ENCODE results near the gene SUPT7L. TPM values are rescaled to one million over a fixed set of nuclear protein-coding genes. Genes with fewer than 3 reads are reported as not detected.

Gene SUPT7L, protein sequence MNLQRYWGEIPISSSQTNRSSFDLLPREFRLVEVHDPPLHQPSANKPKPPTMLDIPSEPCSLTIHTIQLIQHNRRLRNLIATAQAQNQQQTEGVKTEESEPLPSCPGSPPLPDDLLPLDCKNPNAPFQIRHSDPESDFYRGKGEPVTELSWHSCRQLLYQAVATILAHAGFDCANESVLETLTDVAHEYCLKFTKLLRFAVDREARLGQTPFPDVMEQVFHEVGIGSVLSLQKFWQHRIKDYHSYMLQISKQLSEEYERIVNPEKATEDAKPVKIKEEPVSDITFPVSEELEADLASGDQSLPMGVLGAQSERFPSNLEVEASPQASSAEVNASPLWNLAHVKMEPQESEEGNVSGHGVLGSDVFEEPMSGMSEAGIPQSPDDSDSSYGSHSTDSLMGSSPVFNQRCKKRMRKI
- 25.8 TPM for total RNA-seq
- polyA plus RNA-seq (ENCODE audit: insufficient read depth in 1 of 8, insufficient read length in 8 of 8, low replicate concordance in 1 of 8), result 10 to 100 TPM; 25.1 to 36.6 (median 30.4) TPM
- long read RNA-seq, donor 1, partial matches to known transcripts, result 5 of 7 reads
- long read RNA-seq, donor 1, other reads (novel, unspliced or antisense), result 0 of 7 reads
- long read RNA-seq, donor 2, partial matches to known transcripts, result 0 of 1 reads
- long read RNA-seq, donor 2, other reads (novel, unspliced or antisense), result 0 of 1 reads
- long read RNA-seq, donor 3, full-length matches to known transcripts, result 2 of 50 reads
- long read RNA-seq, donor 3, partial matches to known transcripts, result 38 of 50 reads
- long read RNA-seq, donor 3, other reads (novel, unspliced or antisense), result 10 of 50 reads
- long read RNA-seq, donor 4, full-length matches to known transcripts, result 6 of 15 reads
- long read RNA-seq, donor 4, partial matches to known transcripts, result 9 of 15 reads
- long read RNA-seq, donor 4, other reads (novel, unspliced or antisense), result 0 of 15 reads
- long read RNA-seq, donor 5, full-length matches to known transcripts, result 10 of 100 reads
- long read RNA-seq, donor 5, partial matches to known transcripts, result 69 of 100 reads
- long read RNA-seq, donor 5, other reads (novel, unspliced or antisense), result 21 of 100 reads
- long read RNA-seq, donor 6, full-length matches to known transcripts, result 12 of 72 reads
- long read RNA-seq, donor 6, partial matches to known transcripts, result 54 of 72 reads
- long read RNA-seq, donor 6, other reads (novel, unspliced or antisense), result 6 of 72 reads
- long read RNA-seq, donor 7, full-length matches to known transcripts, result 4 of 30 reads
- long read RNA-seq, donor 7, partial matches to known transcripts, result 26 of 30 reads
- long read RNA-seq, donor 7, other reads (novel, unspliced or antisense), result 0 of 30 reads
- long read RNA-seq, donor 8, full-length matches to known transcripts, result 7 of 39 reads
- long read RNA-seq, donor 8, partial matches to known transcripts, result 32 of 39 reads
- long read RNA-seq, donor 8, other reads (novel, unspliced or antisense), result 0 of 39 reads
- long read RNA-seq, donor 9, partial matches to known transcripts, result 6 of 8 reads
- long read RNA-seq, donor 9, other reads (novel, unspliced or antisense), result 0 of 8 reads
- long read RNA-seq, donor 10, full-length matches to known transcripts, result 9 of 38 reads
- long read RNA-seq, donor 10, partial matches to known transcripts, result 29 of 38 reads
- long read RNA-seq, donor 10, other reads (novel, unspliced or antisense), result 0 of 38 reads
- long read RNA-seq, donor 11, full-length matches to known transcripts, result 1 of 42 reads
- long read RNA-seq, donor 11, partial matches to known transcripts, result 21 of 42 reads
- long read RNA-seq, donor 11, other reads (novel, unspliced or antisense), result 20 of 42 reads

DNA sequence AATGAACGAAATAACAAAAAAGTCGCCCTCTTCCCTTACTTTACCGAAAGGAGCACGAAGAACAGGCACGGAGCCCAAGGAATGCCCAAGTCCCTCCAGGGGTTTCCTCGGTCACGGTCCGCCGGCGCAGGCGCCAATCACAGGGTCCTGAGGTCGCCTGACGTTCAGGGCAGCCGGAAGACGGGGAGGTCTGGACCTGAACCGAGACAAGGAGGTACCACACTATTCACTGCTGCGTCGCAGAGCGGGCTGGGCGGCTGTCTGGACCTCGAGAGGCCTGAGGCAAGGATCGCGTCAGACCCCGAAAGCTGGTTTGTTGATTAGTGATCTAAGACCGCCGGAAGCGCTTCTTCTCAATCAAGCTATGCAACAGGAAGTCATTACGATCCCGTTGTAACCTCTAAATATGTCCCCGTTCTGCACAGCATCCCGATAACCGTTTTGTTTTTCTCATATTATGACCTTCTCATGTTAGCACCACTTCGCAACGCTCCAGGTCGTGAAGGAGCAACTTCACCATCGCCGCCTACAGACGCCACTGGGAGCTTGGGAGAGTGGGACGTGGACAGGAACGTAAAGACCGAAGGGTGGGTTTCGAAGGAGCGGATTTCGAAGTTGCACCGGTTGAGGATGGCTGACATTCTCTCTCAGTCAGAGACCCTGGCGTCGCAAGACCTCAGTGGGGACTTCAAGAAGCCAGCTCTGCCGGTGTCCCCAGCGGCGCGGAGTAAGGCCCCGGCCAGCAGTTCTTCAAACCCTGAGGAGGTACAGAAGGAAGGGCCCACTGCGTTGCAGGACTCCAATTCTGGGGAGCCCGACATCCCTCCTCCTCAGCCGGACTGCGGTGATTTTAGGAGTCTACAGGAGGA, at the start of gene SUPT7L, which contains the start of gene SLC4A1AP:
TSS of gene SUPT7L (minus strand) at position 330 of the 869 bp plus-strand sequence. CDS start 1,422 bp downstream, outside the sequence.
TSS of gene SLC4A1AP (plus strand) at position 605 of the 869 bp plus-strand sequence. CDS start at position 631, 26 bp downstream.
- Histone ChIP-seq H3K27ac (ENCODE audit: low read length) (peak within 1 kb of the TSS; percentile 97), H3K9me3 (replicated peaks; ENCODE audit: control insufficient read depth, low read depth, low read length) (no peaks in the 10 kb centered on the region), H3K4me3 (ENCODE audit: low read length) (peak within 1 kb of the TSS; percentile 93), H3K27me3 (ENCODE audit: control insufficient read depth, insufficient read depth, low read length) (no peaks in the 10 kb centered on the region), H3K4me1 (ENCODE audit: control insufficient read depth, insufficient read depth, low read length) (peaks cover 16% of the 10 kb centered on the region), H3K36me3 (ENCODE audit: control insufficient read depth, insufficient read depth, low read length) (peaks cover 25% of the 10 kb centered on the region)
- under 1% methylated on average over 50 of the region's 56 CpGs for WGBS (ENCODE audit: insufficient coverage)
- DNase-seq, result peak; percentile 92

- no peak for DNase-seq
- Histone ChIP-seq H3K36me3 (ENCODE audit: control insufficient read depth, insufficient read depth, low read length) (no peaks in the 10 kb centered on the region), H3K9me3 (replicated peaks; ENCODE audit: control insufficient read depth, low read depth, low read length) (no peaks in the 10 kb centered on the region), H3K4me1 (ENCODE audit: control insufficient read depth, insufficient read depth, low read length) (peaks cover 24% of the 10 kb centered on the region), H3K27me3 (ENCODE audit: control insufficient read depth, insufficient read depth, low read length) (peaks cover 7% of the 10 kb centered on the region), H3K4me3 (ENCODE audit: low read length) (no peak overlapping the region), H3K27ac (ENCODE audit: low read length) (no peak overlapping the region)
- WGBS (ENCODE audit: insufficient coverage), result 69% methylated on average over 3 of the region's 5 CpGs
Observed at GRCh38 chr2:27713201-27713600, 49.8 kb upstream of the SUPT7L start.

DNA sequence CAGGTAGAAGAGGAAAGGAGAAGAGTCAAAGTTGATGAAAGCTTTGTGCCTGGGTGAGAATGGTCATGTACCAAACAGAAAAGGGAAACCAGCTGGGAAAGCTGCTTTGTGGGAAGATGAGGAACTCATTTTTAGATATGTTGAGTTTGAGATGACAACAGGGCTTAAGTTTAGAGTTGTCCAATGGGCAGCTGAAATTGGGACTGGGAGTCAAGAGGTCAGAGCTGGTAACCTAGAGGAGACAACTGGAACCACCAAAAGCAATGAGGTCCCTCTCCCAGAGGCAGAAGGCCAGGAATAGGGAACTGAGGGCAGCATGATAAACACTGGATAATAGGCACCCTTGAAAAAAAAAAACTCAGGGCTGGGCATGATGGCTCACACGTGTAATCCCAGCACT, 49.1 kb upstream of the SUPT7L start:
- no peak overlapping the region for H3K4me3 ChIP-seq (ENCODE audit: low read length)
- H3K9me3 ChIP-seq (replicated peaks; ENCODE audit: control insufficient read depth, low read depth, low read length), result no peaks in the 10 kb centered on the region
- WGBS (ENCODE audit: insufficient coverage), result 100% methylated on average over 1 of the region's 1 CpG
- H3K27me3 ChIP-seq (ENCODE audit: control insufficient read depth, insufficient read depth, low read length), result peaks cover 7% of the 10 kb centered on the region
- no peak overlapping the region for H3K27ac ChIP-seq (ENCODE audit: low read length)
- H3K4me1 ChIP-seq (ENCODE audit: control insufficient read depth, insufficient read depth, low read length), result peaks cover 24% of the 10 kb centered on the region
- DNase-seq, result no peak
- no peaks in the 10 kb centered on the region for H3K36me3 ChIP-seq (ENCODE audit: control insufficient read depth, insufficient read depth, low read length)

DNA sequence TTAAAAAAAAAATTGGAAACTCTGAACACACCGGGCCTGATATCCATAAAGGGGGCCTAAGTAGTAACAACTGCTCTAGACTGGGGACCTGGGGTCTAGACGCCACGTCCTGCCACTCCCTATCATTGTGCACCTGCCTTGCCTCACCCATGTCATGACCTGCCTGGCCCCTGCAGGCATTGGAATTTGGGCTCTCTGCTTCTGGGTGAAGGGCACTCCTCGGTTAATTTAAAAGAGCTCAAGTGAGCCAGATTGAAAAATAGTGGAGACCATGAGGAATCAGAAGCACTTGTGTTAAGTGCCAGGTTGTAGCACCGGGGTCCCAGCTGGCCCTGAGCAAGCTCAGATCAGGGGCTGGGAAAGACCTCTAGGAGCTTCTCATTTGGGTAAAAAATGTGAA, 48.4 kb upstream of the SUPT7L start:
- H3K4me3 ChIP-seq (ENCODE audit: low read length), result no peak overlapping the region
- DNase-seq, result no peak
- no peaks in the 10 kb centered on the region for H3K36me3 ChIP-seq (ENCODE audit: control insufficient read depth, insufficient read depth, low read length)
- H3K4me1 ChIP-seq (ENCODE audit: control insufficient read depth, insufficient read depth, low read length), result peaks cover 22% of the 10 kb centered on the region
- 73% methylated on average over 4 of the region's 5 CpGs for WGBS (ENCODE audit: insufficient coverage)
- H3K27ac ChIP-seq (ENCODE audit: low read length), result no peak overlapping the region
- H3K9me3 ChIP-seq (replicated peaks; ENCODE audit: control insufficient read depth, low read depth, low read length), result no peaks in the 10 kb centered on the region
- H3K27me3 ChIP-seq (ENCODE audit: control insufficient read depth, insufficient read depth, low read length), result peaks cover 7% of the 10 kb centered on the region

- H3K9me3 ChIP-seq (replicated peaks; ENCODE audit: control insufficient read depth, low read depth, low read length), result no peaks in the 10 kb centered on the region
- peaks cover 3% of the 10 kb centered on the region for H3K27me3 ChIP-seq (ENCODE audit: control insufficient read depth, insufficient read depth, low read length)
- H3K27ac ChIP-seq (ENCODE audit: low read length), result no peak overlapping the region
- H3K4me3 ChIP-seq (ENCODE audit: low read length), result no peak overlapping the region
- H3K36me3 ChIP-seq (ENCODE audit: control insufficient read depth, insufficient read depth, low read length), result no peaks in the 10 kb centered on the region
- WGBS (ENCODE audit: insufficient coverage), result 100% methylated on average over 2 of the region's 8 CpGs
- DNase-seq, result no peak
- peaks cover 20% of the 10 kb centered on the region for H3K4me1 ChIP-seq (ENCODE audit: control insufficient read depth, insufficient read depth, low read length)
Observed at GRCh38 chr2:27710640-27711430, 47.4 kb upstream of the SUPT7L start.

DNA sequence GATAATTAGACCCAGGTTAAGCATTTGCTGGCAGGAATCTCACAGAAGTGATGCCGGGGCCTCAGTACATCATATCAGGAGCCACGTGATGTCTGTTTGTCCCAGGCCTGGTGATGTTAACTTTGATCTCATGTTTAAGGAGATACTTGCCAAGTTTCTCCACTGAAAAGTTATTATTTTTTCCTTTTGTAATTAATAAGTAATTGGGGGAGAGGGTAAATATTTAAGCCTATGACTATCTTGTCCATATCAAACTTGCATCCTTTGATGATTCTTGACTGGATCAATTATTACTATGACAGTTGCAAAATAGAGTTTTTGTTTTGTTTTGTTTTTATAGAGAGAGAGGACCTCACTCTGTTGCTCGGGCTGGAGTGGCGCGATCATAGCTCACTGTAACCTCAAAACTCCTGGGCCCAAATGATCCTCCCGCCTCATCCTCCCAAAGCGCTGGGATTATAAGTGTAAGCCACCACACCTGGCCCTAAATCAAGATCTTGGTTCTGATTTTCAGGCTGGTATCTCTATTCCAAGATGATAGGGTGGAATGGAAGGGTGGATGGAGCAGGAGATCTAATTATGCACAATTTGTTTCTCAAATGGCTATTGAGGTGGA, 46.7 kb upstream of the SUPT7L start:
- WGBS (ENCODE audit: insufficient coverage), result no CpG with 5 or more reads among the region's 7 CpGs
- no peak overlapping the region for H3K27ac ChIP-seq (ENCODE audit: low read length)
- DNase-seq, result no peak
- peaks cover 3% of the 10 kb centered on the region for H3K27me3 ChIP-seq (ENCODE audit: control insufficient read depth, insufficient read depth, low read length)
- H3K36me3 ChIP-seq (ENCODE audit: control insufficient read depth, insufficient read depth, low read length), result no peaks in the 10 kb centered on the region
- H3K9me3 ChIP-seq (replicated peaks; ENCODE audit: control insufficient read depth, low read depth, low read length), result no peaks in the 10 kb centered on the region
- H3K4me1 ChIP-seq (ENCODE audit: control insufficient read depth, insufficient read depth, low read length), result peaks cover 18% of the 10 kb centered on the region
- H3K4me3 ChIP-seq (ENCODE audit: low read length), result no peak overlapping the region

- Histone ChIP-seq H3K27ac (ENCODE audit: low read length) (no peak overlapping the region), H3K4me3 (ENCODE audit: low read length) (no peak overlapping the region), H3K36me3 (ENCODE audit: control insufficient read depth, insufficient read depth, low read length) (no peaks in the 10 kb centered on the region), H3K9me3 (replicated peaks; ENCODE audit: control insufficient read depth, low read depth, low read length) (no peaks in the 10 kb centered on the region), H3K4me1 (ENCODE audit: control insufficient read depth, insufficient read depth, low read length) (peaks cover 11% of the 10 kb centered on the region), H3K27me3 (ENCODE audit: control insufficient read depth, insufficient read depth, low read length) (peaks cover 3% of the 10 kb centered on the region)
- WGBS (ENCODE audit: insufficient coverage), result 37% methylated on average over 2 of the region's 2 CpGs
- no peak for DNase-seq
Observed at GRCh38 chr2:27709326-27709725, 45.9 kb upstream of the SUPT7L start.

- Histone ChIP-seq H3K27me3 (ENCODE audit: control insufficient read depth, insufficient read depth, low read length) (peaks cover 3% of the 10 kb centered on the region), H3K4me3 (ENCODE audit: low read length) (no peak overlapping the region), H3K9me3 (replicated peaks; ENCODE audit: control insufficient read depth, low read depth, low read length) (no peaks in the 10 kb centered on the region), H3K27ac (ENCODE audit: low read length) (no peak overlapping the region), H3K4me1 (ENCODE audit: control insufficient read depth, insufficient read depth, low read length) (peaks cover 14% of the 10 kb centered on the region), H3K36me3 (ENCODE audit: control insufficient read depth, insufficient read depth, low read length) (no peaks in the 10 kb centered on the region)
- no CpG with 5 or more reads among the region's 3 CpGs for WGBS (ENCODE audit: insufficient coverage)
- no peak for DNase-seq
Observed at GRCh38 chr2:27708666-27709065, 45.3 kb upstream of the SUPT7L start.

Measured in muscle of leg (tissue), 16 donors.